ENCODE data around the gene PGAM2. TPM values are rescaled to one million over a fixed set of nuclear protein-coding genes. Genes with fewer than 3 reads are reported as not detected.

The PGAM2 gene
- total and polyA plus RNA-seq, 2 of the 13 experiments (the other 11 are each of a cell fraction or from before 2014, with no cell fraction given), result 0.22 TPM; not detected in 1

DNA sequence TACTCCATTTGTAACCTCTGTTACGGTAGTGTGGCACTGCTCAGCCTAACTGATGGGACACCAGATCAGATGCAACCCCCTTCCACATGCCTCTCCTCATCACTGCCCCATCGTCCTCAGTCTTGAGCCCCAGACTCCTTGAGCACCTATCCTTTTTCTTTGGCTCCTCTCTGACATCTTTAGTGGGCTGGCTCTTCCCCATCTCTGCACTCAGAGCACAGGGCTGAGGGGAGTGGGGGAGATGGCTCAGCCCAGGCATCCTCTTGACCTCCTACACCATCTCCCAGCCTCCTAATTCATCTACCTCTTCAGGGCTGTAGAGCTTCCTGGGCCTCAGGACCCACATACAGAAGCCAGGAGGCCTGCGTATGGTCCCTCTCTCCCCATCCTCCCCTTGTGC is 18.4 kb upstream of the PGAM2 start (continued):
- TF ChIP-seq FOXO1 (CRISPR knock-in tag; IDR thresholded peaks at IDR 0.05), result no peak

DNA sequence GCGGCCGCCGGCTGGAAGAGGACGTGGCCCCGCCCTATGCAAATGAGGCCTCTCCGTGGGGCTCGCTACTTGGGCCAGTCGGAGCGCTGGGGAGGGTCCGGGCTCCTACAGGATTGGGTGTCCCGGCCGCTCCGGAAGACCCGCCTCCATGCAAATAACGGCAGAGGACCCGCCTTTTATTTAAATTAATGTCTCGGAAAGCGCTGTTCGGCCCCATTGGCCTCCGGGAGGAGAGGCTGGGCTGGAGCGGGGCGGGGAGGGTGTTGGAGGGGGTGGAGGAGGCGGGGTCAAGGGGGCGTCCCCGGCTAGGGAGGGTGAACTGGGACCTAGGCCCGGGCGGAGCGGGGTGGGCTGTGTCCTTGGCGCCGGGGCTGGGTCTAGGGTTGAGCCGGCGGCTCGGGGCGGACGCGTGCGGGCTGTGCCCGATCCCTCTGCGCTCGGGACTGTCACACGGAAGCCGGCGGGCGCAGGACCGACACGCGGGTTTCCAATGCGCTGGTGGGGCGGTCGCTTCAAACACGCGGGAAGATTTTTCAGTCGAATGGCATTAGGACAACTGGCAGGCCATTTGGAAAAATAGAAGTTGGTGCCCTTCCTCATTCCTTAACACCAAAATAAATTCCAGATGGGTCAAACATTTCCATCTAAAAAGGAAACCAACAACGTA is 17.3 kb upstream of the PGAM2 start:
- BruUV-seq (replicated peaks), result no TSS peak
- under 1% methylated on average over 17 of the region's 54 CpGs for WGBS (ENCODE audit: low lambda C conversion rate)
- peak; percentile 30 for FAIRE-seq
- no peaks in the 10 kb centered on the region for H3K79me2 ChIP-seq (ENCODE audit: insufficient read depth, low read length)
- in situ Hi-C loops (cut with HindIII; ENCODE audit: extremely low pct_ligation_motif_present, low pct_unique_long_range_greater_than_20kb), result no loop called here
- peak overlapping the region; percentile 95 for H3K4me2 ChIP-seq (ENCODE audit: low read depth, low read length)
- CTCF ChIA-PET (ENCODE audit: low intra/inter-chr PET ratio, low total read pairs), result no interaction called here
- peak; percentile 97 for ATAC-seq
- peak overlapping the region; percentile 33 for H3K27ac ChIP-seq (ENCODE audit: extremely low read length, insufficient read depth, low read length)
- H3K4me1 ChIP-seq (ENCODE audit: insufficient read depth, low read length), result peaks cover 26% of the 10 kb centered on the region
- no peaks in the 10 kb centered on the region for H4K20me1 ChIP-seq (ENCODE audit: insufficient read depth, low read length)
- POLR2A ChIA-PET, result no interaction called here
- H3K36me3 ChIP-seq (replicated peaks in 1 of 2; ENCODE audit: control insufficient read depth in 1 of 2, insufficient read depth in 2 of 2, low read length in 2 of 2), result peaks cover 3 to 10% of the 10 kb centered on the region in 2 experiments; a peak in 3 of 5 replicates
- peak; percentile 98 for DNase-seq (ENCODE audit: low spot score)
- peak overlapping the region; percentile 62; the same call in 1 of the 2 replicates for H3K9ac ChIP-seq (ENCODE audit: insufficient read depth, low read depth, low read length)
- no peak overlapping the region for H2AFZ ChIP-seq (ENCODE audit: low read length)
- peaks cover 0 to 14% of the 10 kb centered on the region in 2 experiments; a peak in 2 of 5 replicates for H3K27me3 ChIP-seq (ENCODE audit: control insufficient read depth in 1 of 2, insufficient read depth in 2 of 2, low read length in 2 of 2)
- intact Hi-C loops (cut with micrococcal nuclease; ENCODE audit: unreplicated experiment), result loop anchor here (2.0 kb wide), 1 partner anchor 40 kb away; the partner anchor contains the start of gene POLD2
- no peaks in the 10 kb centered on the region for H3K9me3 ChIP-seq (ENCODE audit: low read length)
- H3K4me3 ChIP-seq (replicated peaks in 1 of 3; ENCODE audit: insufficient read depth in 1 of 3, low read depth in 2 of 3, low read length in 3 of 3), result peak overlapping the region; percentile 55 to 73 (median 71); a peak in 5 of 6 replicates
- TF ChIP-seq ZNF768 (CRISPR knock-in tag; IDR thresholded peaks at IDR 0.05) (0 out of 2 replicates have a peak, but pooled peaks have one; percentile 34), KAT8 (CRISPR knock-in tag; IDR thresholded peaks at IDR 0.05) (peak; percentile 25; the same call in 1 of the 2 replicates), RXRA (CRISPR knock-in tag; IDR thresholded peaks at IDR 0.05) (no peak), ZNF605 (CRISPR knock-in tag; IDR thresholded peaks at IDR 0.05) (0 out of 2 replicates have a peak, but pooled peaks have one; percentile 4), ZEB1 (IDR thresholded peaks at IDR 0.05; ENCODE audit: insufficient replicate concordance, low read depth) (no peak), LCORL (IDR thresholded peaks at IDR 0.05) (no peak), LCORL (CRISPR knock-in tag; IDR thresholded peaks at IDR 0.05) (peak; percentile 35; the same call in 1 of the 2 replicates), GATAD2A (CRISPR knock-in tag; IDR thresholded peaks at IDR 0.05) (peak; percentile 28; the same call in 1 of the 2 replicates), HNRNPK (IDR thresholded peaks at IDR 0.05; ENCODE audit: low read depth, low read length, poor library complexity, severe bottlenecking) (peak; percentile 75), ZNF124 (CRISPR knock-in tag; IDR thresholded peaks at IDR 0.05) (0 out of 2 replicates have a peak, but pooled peaks have one; percentile 14), FOXJ3 (CRISPR knock-in tag; IDR thresholded peaks at IDR 0.05; ENCODE audit: borderline replicate concordance) (no peak), ISL2 (CRISPR knock-in tag; IDR thresholded peaks at IDR 0.05) (0 out of 2 replicates have a peak, but pooled peaks have one; percentile 1), NFIC (IDR thresholded peaks at IDR 0.05; ENCODE audit: low read length) (no peak), THAP11 (CRISPR knock-in tag; IDR thresholded peaks at IDR 0.05) (peak; percentile 17; the same call in 1 of the 2 replicates), RCOR2 (CRISPR knock-in tag; IDR thresholded peaks at IDR 0.05) (no peak)
- TF ChIP-seq, protein P1, sequence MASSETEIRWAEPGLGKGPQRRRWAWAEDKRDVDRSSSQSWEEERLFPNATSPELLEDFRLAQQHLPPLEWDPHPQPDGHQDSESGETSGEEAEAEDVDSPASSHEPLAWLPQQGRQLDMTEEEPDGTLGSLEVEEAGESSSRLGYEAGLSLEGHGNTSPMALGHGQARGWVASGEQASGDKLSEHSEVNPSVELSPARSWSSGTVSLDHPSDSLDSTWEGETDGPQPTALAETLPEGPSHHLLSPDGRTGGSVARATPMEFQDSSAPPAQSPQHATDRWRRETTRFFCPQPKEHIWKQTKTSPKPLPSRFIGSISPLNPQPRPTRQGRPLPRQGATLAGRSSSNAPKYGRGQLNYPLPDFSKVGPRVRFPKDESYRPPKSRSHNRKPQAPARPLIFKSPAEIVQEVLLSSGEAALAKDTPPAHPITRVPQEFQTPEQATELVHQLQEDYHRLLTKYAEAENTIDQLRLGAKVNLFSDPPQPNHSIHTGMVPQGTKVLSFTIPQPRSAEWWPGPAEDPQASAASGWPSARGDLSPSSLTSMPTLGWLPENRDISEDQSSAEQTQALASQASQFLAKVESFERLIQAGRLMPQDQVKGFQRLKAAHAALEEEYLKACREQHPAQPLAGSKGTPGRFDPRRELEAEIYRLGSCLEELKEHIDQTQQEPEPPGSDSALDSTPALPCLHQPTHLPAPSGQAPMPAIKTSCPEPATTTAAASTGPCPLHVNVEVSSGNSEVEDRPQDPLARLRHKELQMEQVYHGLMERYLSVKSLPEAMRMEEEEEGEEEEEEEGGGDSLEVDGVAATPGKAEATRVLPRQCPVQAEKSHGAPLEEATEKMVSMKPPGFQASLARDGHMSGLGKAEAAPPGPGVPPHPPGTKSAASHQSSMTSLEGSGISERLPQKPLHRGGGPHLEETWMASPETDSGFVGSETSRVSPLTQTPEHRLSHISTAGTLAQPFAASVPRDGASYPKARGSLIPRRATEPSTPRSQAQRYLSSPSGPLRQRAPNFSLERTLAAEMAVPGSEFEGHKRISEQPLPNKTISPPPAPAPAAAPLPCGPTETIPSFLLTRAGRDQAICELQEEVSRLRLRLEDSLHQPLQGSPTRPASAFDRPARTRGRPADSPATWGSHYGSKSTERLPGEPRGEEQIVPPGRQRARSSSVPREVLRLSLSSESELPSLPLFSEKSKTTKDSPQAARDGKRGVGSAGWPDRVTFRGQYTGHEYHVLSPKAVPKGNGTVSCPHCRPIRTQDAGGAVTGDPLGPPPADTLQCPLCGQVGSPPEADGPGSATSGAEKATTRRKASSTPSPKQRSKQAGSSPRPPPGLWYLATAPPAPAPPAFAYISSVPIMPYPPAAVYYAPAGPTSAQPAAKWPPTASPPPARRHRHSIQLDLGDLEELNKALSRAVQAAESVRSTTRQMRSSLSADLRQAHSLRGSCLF (CRISPR knock-in tag; IDR thresholded peaks at IDR 0.05; ENCODE audit: borderline replicate concordance), result no peak
- TF ChIP-seq, protein P2, sequence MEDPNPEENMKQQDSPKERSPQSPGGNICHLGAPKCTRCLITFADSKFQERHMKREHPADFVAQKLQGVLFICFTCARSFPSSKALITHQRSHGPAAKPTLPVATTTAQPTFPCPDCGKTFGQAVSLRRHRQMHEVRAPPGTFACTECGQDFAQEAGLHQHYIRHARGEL (CRISPR knock-in tag; IDR thresholded peaks at IDR 0.05), result 0 out of 2 replicates have a peak, but pooled peaks have one; percentile 3
- TF ChIP-seq, protein P3, sequence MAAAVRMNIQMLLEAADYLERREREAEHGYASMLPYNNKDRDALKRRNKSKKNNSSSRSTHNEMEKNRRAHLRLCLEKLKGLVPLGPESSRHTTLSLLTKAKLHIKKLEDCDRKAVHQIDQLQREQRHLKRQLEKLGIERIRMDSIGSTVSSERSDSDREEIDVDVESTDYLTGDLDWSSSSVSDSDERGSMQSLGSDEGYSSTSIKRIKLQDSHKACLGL (CRISPR knock-in tag; IDR thresholded peaks at IDR 0.05), result peak; percentile 12; the same call in 1 of the 2 replicates

Data from HepG2 (cell line).